ENCODE results near the gene MYO5A.
A peak's percentile ranks its signal among the peaks of the same experiment; 100 is the strongest.
"Not testable (repeated sequence)": the region's sequence is repeated elsewhere in the genome, so short reads cannot be mapped to it uniquely, and the experiment has no call there.

The MYO5A gene

GRCh38 chr15:52515343-52515742, 13.3 kb downstream of the MYO5A start:
- TF ChIP-seq CTCF (IDR thresholded peaks at IDR 0.05; ENCODE audit: low read depth, low read length): no peak
- H3K4me3 ChIP-seq (replicated peaks in 1 of 2; ENCODE audit: low read depth in 2 of 2, low read length in 2 of 2): no peak overlapping the region
- no peak for DNase-seq (ENCODE audit: low read depth in 2 of 2)

GRCh38 chr15:52514482-52514881, 14.2 kb downstream of the MYO5A start:
- H3K4me3 ChIP-seq (replicated peaks in 1 of 2; ENCODE audit: low read depth in 2 of 2, low read length in 2 of 2): no peak overlapping the region
- TF ChIP-seq CTCF (IDR thresholded peaks at IDR 0.05; ENCODE audit: low read depth, low read length): no peak
- DNase-seq (ENCODE audit: low read depth in 2 of 2): no peak

- H3K4me3 ChIP-seq (replicated peaks in 1 of 2; ENCODE audit: low read depth in 2 of 2, low read length in 2 of 2): not testable (repeated sequence)
- DNase-seq (ENCODE audit: low read depth in 2 of 2): peak; percentile 6 to 61
Observed at GRCh38 chr15:52512869-52513268, 15.8 kb downstream of the MYO5A start.

- no peak for DNase-seq (ENCODE audit: low read depth in 2 of 2)
- no peak overlapping the region for H3K4me3 ChIP-seq (replicated peaks in 1 of 2; ENCODE audit: low read depth in 2 of 2, low read length in 2 of 2)
- TF ChIP-seq CTCF (IDR thresholded peaks at IDR 0.05; ENCODE audit: low read depth, low read length): no peak
Observed at GRCh38 chr15:52511084-52511483, 17.6 kb downstream of the MYO5A start.

GRCh38 chr15:52509500-52510245, 19.0 kb downstream of the MYO5A start:
- no peak overlapping the region for H3K4me3 ChIP-seq (replicated peaks in 1 of 2; ENCODE audit: low read depth in 2 of 2, low read length in 2 of 2)
- TF ChIP-seq CTCF (IDR thresholded peaks at IDR 0.05; ENCODE audit: low read depth, low read length): no peak
- DNase-seq (ENCODE audit: low read depth in 2 of 2): no peak

GRCh38 chr15:52506549-52506948, 22.1 kb downstream of the MYO5A start:
- no peak for DNase-seq (ENCODE audit: low read depth in 2 of 2)
- H3K4me3 ChIP-seq (replicated peaks in 1 of 2; ENCODE audit: low read depth in 2 of 2, low read length in 2 of 2): no peak overlapping the region
- TF ChIP-seq CTCF (IDR thresholded peaks at IDR 0.05; ENCODE audit: low read depth, low read length): no peak

GRCh38 chr15:52505151-52505550, 23.5 kb downstream of the MYO5A start:
- DNase-seq (ENCODE audit: low read depth in 2 of 2): no peak
- TF ChIP-seq CTCF (IDR thresholded peaks at IDR 0.05; ENCODE audit: low read depth, low read length): no peak

More at GRCh38 chr15:52505151-52505550, 23.5 kb downstream of the MYO5A start:
- H3K4me3 ChIP-seq (replicated peaks in 1 of 2; ENCODE audit: low read depth in 2 of 2, low read length in 2 of 2): no peak overlapping the region
